ENCODE measurements around the gene ESD. TPM values are rescaled to one million over a fixed set of nuclear protein-coding genes. Genes with fewer than 3 reads are reported as not detected.
A peak's percentile ranks its signal among the peaks of the same experiment; 100 is the strongest.

ESD gene
- 100 to 1,000 TPM in 1 of 4 donors, 10 to 100 TPM in 3; 45.8 to 126 (median 78.0) TPM for total RNA-seq

GRCh38 chr13:46796515-46797474 lies at the start of gene ESD:
TSS of gene ESD (minus strand) at chr13:46797161. CDS start at chr13:46791413, 5,748 bp downstream.
- TF ChIP-seq POLR2A (IDR thresholded peaks at IDR 0.05) = peak in 2 of 4 donors; percentile 58 to 81
- TF ChIP-seq CTCF (IDR thresholded peaks at IDR 0.05) = peak in 2 of 6 experiments; percentile 8 to 9
- no peaks in the 10 kb centered on the region for H3K9me3 ChIP-seq
- peak within 1 kb of the TSS; percentile 70 to 91 (median 84) for H3K4me3 ChIP-seq
- WGBS, 2 donors = 0% methylated on average over 20 to 41 of the region's 77 CpGs
- H3K27me3 ChIP-seq = no peaks in the 10 kb centered on the region
- intact Hi-C loops (cut with DNase I) = no loop called here
- H3K4me1 ChIP-seq = peaks cover 0 to 48% (median 20%) of the 10 kb centered on the region in 3 donors
- H3K27ac ChIP-seq = peak within 1 kb of the TSS; percentile 82 to 94 (median 92)
- peak; percentile 64 for DNase-seq
- no peaks in the 10 kb centered on the region for H3K36me3 ChIP-seq

DNA sequence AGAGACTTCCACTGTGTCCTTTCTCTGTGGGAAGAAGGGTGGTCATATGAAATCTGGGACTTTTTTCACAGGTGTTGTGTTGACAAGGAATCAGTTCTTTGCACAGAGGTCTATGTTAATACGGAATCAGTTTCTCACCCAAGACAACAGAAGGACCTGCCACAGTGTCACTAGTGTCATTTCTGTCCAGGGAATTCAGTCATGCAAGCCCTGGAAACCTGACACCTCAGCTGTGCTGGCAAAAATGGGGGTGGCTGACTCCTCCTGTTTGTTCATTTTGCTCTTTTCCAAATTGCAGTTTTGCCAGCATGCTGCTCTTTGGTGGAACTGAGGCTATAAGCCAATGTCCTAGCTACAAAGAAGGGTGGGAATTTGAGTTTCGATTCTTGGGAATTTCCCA lies 49.8 kb upstream of the ESD start:
- Histone ChIP-seq H3K4me1 (no peaks in the 10 kb centered on the region), H3K27ac (no peak overlapping the region), H3K4me3 (no peak overlapping the region), H3K9me3 (no peaks in the 10 kb centered on the region), H3K36me3 (no peaks in the 10 kb centered on the region), H3K27me3 (no peaks in the 10 kb centered on the region)
- intact Hi-C loops (cut with DNase I) = no loop called here
- TF ChIP-seq POLR2A (IDR thresholded peaks at IDR 0.05) (no peak), CTCF (IDR thresholded peaks at IDR 0.05) (no peak)
- WGBS, 2 donors = 52 to 57% methylated on average over 2 of the region's 2 CpGs
- DNase-seq = no peak

DNA sequence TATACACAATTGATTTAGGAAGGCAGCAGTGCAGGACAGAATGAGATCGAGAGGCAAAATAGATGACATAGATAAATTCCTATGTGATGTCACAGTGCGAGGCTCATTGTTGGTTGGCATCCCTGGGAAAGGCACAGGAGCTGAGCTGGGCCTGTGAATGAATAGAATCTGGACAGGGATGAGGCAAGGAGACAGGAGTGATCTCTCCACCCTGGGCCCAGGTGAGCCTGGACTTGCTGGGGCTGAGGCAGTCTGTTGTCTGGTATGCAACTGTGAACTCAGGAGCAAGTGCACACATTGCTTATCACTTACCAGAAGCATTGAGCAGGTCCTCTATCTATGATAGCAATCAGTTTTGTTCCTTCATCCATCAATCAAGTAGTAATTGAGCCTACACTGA lies 48.2 kb upstream of the ESD start:
- no peak overlapping the region for H3K27ac ChIP-seq
- no peaks in the 10 kb centered on the region for H3K27me3 ChIP-seq
- H3K36me3 ChIP-seq = no peaks in the 10 kb centered on the region
- no peak for DNase-seq
- no peak for TF ChIP-seq POLR2A (IDR thresholded peaks at IDR 0.05)
- no peak for TF ChIP-seq CTCF (IDR thresholded peaks at IDR 0.05)
- no peaks in the 10 kb centered on the region for H3K4me1 ChIP-seq
- H3K4me3 ChIP-seq = no peak overlapping the region
- WGBS, 2 donors = 76 to 81% methylated on average over 2 of the region's 2 CpGs
- H3K9me3 ChIP-seq = no peaks in the 10 kb centered on the region
- intact Hi-C loops (cut with DNase I) = no loop called here

GRCh38 chr13:46844431-46844830 lies 47.5 kb upstream of the ESD start:
- Histone ChIP-seq H3K27ac (no peak overlapping the region), H3K27me3 (no peaks in the 10 kb centered on the region), H3K4me1 (no peaks in the 10 kb centered on the region), H3K36me3 (no peaks in the 10 kb centered on the region), H3K4me3 (no peak overlapping the region), H3K9me3 (no peaks in the 10 kb centered on the region)
- intact Hi-C loops (cut with DNase I) = no loop called here
- WGBS, 2 donors = 41 to 42% methylated on average over 4 of the region's 4 CpGs
- no peak for TF ChIP-seq POLR2A (IDR thresholded peaks at IDR 0.05)
- TF ChIP-seq CTCF (IDR thresholded peaks at IDR 0.05) = no peak
- DNase-seq = no peak

- no peaks in the 10 kb centered on the region for H3K27me3 ChIP-seq
- no peak for DNase-seq
- H3K27ac ChIP-seq = no peak overlapping the region
- no peaks in the 10 kb centered on the region for H3K4me1 ChIP-seq
- TF ChIP-seq POLR2A (IDR thresholded peaks at IDR 0.05) (no peak), CTCF (IDR thresholded peaks at IDR 0.05) (no peak)
- intact Hi-C loops (cut with DNase I) = no loop called here
- H3K36me3 ChIP-seq = no peaks in the 10 kb centered on the region
- no peaks in the 10 kb centered on the region for H3K9me3 ChIP-seq
- H3K4me3 ChIP-seq = no peak overlapping the region
- 14 to 38% methylated on average over 1 of the region's 1 CpG for WGBS, 2 donors
Observed at GRCh38 chr13:46839399-46839798, 42.4 kb upstream of the ESD start.
